Frontal cortex (tissue), 4 donors: ENCODE results near the gene LAMB4. TPM values are rescaled to one million over a fixed set of nuclear protein-coding genes. Genes with fewer than 3 reads are reported as not detected.
A peak's percentile ranks its signal among the peaks of the same experiment; 100 is the strongest.

Experiments used
- DNase-seq, 2 donors: peaks; one replicate each; pipeline ENCODE4 v3.0.0; 2012; ENCODE audit warnings: low spot score in 2 of 2
- FAIRE-seq: peaks from 2 replicates; lab custom pipeline; 2012; peaks lifted over from hg19 to GRCh38; lab: Jason Lieb, UNC
- total RNA-seq: library from RNA; depleted of rRNA; stranded (reverse); fragments of >200 nt; gene quantifications from one replicate; pipeline ENCODE4 v1.2.3, GENCODE V29; 2014
- donor health status: control.
- donor health status: control.
- donor health status: control.

Gene LAMB4, protein sequence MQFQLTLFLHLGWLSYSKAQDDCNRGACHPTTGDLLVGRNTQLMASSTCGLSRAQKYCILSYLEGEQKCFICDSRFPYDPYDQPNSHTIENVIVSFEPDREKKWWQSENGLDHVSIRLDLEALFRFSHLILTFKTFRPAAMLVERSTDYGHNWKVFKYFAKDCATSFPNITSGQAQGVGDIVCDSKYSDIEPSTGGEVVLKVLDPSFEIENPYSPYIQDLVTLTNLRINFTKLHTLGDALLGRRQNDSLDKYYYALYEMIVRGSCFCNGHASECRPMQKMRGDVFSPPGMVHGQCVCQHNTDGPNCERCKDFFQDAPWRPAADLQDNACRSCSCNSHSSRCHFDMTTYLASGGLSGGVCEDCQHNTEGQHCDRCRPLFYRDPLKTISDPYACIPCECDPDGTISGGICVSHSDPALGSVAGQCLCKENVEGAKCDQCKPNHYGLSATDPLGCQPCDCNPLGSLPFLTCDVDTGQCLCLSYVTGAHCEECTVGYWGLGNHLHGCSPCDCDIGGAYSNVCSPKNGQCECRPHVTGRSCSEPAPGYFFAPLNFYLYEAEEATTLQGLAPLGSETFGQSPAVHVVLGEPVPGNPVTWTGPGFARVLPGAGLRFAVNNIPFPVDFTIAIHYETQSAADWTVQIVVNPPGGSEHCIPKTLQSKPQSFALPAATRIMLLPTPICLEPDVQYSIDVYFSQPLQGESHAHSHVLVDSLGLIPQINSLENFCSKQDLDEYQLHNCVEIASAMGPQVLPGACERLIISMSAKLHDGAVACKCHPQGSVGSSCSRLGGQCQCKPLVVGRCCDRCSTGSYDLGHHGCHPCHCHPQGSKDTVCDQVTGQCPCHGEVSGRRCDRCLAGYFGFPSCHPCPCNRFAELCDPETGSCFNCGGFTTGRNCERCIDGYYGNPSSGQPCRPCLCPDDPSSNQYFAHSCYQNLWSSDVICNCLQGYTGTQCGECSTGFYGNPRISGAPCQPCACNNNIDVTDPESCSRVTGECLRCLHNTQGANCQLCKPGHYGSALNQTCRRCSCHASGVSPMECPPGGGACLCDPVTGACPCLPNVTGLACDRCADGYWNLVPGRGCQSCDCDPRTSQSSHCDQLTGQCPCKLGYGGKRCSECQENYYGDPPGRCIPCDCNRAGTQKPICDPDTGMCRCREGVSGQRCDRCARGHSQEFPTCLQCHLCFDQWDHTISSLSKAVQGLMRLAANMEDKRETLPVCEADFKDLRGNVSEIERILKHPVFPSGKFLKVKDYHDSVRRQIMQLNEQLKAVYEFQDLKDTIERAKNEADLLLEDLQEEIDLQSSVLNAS (N-terminal part only)
- total RNA-seq = 0.82 TPM

GRCh38 chr7:108130261-108130660 lies at the start of gene LAMB4:
TSS of gene LAMB4 (minus strand) at chr7:108130361. CDS start at chr7:108123164, 7,197 bp downstream.
- FAIRE-seq (no peak), DNase-seq (no peak)

DNA sequence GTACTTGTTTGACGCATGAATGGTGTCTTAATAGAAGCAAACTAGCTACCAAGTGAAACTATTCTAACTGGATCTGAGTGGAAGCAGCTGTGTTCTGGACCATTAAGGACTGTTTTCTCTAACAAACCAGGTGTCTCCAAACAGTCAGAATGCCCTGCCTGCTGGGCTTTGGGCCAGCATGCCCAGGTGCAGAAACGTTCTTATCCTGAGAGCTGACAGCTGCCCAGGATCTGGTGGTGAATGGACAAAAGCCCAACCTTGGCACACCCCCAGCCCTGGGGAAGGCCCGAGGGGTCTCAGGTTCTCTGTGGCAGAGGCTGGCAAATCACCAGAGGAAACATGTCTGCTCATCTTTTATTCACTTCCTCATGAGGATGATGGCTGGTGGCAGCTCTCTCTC lies 48.2 kb upstream of the LAMB4 start:
- DNase-seq = no peak
- FAIRE-seq = no peak

- FAIRE-seq = no peak
- DNase-seq = no peak
Measured at GRCh38 chr7:108171164-108171563, 41.0 kb upstream of the LAMB4 start.

DNA sequence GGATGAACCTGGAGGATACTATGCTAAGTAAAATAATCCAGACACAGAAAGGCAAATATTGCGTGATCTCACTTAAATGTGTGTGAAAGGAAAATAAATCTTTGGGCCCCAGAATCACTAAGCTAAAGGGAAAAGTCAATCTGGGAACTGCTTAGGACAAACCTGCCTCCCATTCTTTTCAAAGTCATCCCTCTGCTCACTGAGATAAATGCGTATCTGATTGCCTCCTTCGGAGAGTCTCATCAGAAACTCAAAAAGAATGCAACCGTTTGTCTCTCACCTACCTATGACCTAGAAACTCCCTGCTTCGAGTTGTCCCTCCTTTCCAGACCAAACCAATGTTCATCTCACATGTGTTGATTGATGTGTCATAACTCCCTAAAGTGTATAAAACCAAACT lies 40.1 kb upstream of the LAMB4 start:
- FAIRE-seq (no peak), DNase-seq (no peak)

DNA sequence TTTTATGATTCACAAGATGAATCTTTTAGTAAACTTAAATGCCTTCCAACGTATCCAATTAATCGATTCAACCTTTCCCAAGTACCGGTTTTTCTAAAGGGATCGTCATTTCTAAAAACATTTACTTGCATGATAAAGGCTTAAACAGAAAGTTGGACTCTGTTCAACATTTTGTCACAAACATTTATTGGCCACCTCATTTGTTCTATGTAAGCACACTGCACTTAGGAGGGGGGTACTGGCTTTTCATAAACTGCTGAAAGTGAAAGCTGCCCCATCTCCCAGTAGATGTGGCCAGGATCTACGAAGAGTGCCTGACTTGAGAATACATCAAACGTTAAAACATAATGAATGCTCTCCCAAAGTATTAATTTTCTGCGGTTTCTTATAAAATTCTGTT lies 37.3 kb upstream of the LAMB4 start:
- DNase-seq = no peak
- no peak for FAIRE-seq

DNA sequence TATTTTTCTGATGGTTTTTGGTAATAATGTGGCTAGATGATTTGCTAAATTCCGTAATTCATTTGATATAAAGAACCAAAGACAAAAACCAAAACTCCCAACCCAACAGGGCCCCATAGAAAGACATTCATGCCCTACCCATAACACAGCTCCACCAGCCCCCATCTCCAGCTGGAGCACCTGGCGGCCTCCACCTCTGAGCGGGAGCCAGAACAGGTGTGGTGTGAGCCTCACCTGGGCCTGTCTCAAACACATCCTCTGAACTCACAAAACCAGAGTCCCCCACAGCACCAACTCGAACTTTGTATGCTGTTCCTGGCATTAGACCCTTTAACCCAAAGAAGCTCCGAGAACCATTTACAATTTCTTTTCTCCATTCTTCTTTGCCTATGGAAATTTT lies 36.5 kb upstream of the LAMB4 start:
- FAIRE-seq = no peak
- no peak for DNase-seq

DNA sequence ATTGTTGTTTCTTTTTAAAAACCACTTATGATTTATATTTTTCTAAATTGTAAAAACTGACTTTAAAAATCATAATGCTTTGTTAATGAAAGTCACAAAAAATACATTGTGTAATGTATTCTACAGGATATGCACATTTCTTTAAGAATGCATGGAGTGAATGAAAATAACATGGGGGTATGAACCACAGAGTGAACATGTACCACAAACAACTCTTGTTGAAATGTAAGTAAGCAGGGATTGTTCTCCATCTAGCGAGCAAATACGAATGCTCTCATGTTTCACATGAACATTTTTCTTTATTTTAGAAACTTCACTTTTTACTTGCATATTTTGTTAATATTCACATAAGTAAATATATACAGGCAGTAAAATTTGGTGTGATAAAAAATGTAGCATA lies 35.6 kb upstream of the LAMB4 start:
- DNase-seq (no peak), FAIRE-seq (peak; percentile 33)

GRCh38 chr7:108164946-108165345 lies 34.8 kb upstream of the LAMB4 start:
- FAIRE-seq (no peak), DNase-seq (no peak)

GRCh38 chr7:108164342-108164741 lies 34.2 kb upstream of the LAMB4 start:
- no peak for DNase-seq

GRCh38 chr7:108158776-108159175 lies 28.6 kb upstream of the LAMB4 start:
- no peak for FAIRE-seq
- DNase-seq = no peak

More at GRCh38 chr7:108164342-108164741, 34.2 kb upstream of the LAMB4 start:
- no peak for FAIRE-seq

DNA sequence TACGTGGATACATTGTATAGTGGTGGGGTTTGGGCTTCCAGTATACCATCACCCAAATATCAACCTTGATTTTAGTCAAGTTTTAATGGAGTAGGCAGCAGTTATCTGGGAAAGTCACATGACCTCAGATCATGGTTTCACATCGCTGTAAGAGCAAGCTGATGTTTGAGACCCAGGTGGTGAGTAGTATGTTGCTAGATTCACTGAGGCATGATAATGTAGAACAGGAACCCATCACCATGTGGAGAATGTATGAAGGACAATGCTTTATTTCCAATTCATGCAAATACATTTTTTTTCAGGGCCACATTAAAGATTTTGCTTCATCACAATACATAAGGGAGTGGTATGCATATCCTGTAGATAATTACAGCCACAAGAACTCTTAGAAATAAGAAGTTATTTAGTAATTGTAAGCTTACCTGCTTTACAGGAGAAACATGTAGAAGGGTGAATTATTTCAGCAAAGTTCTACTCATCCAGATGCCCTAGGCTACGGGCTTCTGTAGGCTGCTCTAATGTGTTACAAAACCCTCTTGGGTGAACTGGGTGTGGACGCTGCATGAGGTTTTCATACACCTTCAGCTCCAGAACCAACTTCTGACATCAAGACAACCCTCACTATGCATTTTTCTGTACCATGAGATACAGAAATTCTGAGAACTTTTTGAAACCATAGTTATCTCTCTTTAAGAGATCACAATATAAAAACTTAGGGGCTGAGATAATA lies 27.6 kb upstream of the LAMB4 start:
- no peak for FAIRE-seq
- DNase-seq = no peak

DNA sequence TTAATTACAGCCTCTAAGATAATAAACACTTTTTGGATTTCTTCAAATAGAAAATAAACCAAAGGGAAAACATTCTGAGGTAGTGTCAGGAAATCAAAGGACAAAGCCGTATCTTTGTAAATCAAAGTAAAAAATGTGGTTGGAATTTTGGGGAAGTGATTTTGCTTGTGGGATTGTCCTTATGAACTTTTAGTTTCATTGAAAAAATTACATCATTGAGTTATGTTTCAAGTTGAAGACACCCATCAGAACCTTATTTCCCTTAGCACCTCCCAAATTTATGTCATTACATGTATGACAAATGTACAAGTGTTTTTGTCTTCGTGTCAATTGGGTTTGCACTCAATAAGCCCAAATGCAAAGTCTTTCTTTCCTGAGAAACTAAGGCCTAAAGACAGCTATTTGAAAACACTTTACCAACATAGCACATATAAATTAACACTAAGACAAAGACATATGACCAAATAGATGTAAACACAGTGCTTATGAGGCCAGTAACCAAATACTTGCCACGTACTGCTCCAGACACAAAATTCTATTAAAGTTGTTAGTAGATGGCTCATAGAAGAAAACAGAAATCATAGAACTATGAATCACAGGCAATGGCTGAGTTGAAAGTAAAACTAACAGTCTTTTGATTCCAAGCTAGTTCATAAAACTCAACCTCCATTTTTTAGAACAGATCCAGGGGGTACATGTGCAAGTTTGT lies 26.9 kb upstream of the LAMB4 start:
- FAIRE-seq (no peak), DNase-seq (no peak)

DNA sequence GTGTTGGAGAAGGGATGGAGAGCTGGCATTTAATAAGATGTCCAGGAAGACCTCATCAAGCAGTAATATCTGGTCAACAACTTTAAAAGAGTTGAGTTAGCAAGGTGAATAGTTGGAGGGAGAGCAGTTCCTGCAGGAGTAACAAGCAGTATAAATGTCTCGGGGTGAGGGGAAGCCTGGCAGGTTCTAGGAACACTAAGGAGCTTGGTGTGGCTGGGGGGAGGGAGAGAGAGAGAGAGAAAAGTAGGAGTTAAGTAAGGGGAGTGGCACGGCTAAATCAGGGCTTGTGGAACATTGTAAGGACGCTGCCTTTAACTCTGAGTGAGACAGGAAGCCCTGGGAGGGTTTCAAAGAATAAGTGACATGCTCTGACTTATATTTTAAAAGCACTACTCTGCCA lies 22.0 kb upstream of the LAMB4 start:
- no peak for DNase-seq
- FAIRE-seq = no peak

GRCh38 chr7:108149908-108150307 lies 19.7 kb upstream of the LAMB4 start:
- FAIRE-seq (no peak), DNase-seq (no peak)

DNA sequence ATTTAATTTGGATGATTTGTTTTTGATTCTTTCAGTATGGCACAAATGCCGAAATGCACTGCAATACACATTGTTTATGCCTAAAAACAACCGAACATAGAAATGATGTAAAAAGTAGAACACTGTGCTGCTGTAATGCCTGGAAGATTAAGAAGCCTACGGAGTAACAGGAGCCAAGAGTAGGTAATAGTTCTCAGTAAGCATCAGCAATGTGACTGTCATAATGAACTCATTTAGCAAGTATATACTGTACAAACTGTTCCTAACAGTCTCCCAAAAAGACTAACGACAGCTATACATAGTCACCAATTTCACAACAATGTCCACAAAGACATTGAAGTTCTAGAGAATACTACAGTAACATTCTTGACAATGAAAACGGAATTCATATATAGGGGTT lies 19.0 kb upstream of the LAMB4 start:
- FAIRE-seq (no peak), DNase-seq (no peak)

GRCh38 chr7:108147031-108147563 lies 16.9 kb upstream of the LAMB4 start:
- DNase-seq (no peak), FAIRE-seq (no peak)

GRCh38 chr7:108146070-108146842 lies 16.1 kb upstream of the LAMB4 start:
- DNase-seq = peak; percentile 4
- FAIRE-seq = no peak

DNA sequence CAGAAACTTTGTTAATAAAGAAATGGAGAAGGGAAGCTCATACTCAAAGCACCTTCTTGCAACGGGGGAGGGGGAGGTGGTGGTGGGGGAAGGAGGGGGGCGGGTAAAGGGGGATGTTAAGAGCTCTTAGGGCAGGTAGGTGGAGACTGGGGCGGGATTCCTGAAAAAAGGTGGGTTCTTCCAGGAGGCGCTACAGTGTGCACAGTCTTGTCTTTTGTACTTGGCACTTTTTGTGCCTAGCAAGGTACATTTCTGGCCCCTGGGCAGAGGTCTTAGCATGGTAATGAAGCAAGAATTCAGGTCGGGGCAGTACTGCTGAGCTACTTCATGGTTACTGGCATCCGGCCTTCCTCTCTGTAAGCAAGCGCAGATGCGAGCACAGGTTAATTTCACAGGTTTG lies 15.2 kb upstream of the LAMB4 start:
- DNase-seq (no peak), FAIRE-seq (no peak)
